ENCODE data around the gene TMEM215.

- TF ChIP-seq, protein P1, sequence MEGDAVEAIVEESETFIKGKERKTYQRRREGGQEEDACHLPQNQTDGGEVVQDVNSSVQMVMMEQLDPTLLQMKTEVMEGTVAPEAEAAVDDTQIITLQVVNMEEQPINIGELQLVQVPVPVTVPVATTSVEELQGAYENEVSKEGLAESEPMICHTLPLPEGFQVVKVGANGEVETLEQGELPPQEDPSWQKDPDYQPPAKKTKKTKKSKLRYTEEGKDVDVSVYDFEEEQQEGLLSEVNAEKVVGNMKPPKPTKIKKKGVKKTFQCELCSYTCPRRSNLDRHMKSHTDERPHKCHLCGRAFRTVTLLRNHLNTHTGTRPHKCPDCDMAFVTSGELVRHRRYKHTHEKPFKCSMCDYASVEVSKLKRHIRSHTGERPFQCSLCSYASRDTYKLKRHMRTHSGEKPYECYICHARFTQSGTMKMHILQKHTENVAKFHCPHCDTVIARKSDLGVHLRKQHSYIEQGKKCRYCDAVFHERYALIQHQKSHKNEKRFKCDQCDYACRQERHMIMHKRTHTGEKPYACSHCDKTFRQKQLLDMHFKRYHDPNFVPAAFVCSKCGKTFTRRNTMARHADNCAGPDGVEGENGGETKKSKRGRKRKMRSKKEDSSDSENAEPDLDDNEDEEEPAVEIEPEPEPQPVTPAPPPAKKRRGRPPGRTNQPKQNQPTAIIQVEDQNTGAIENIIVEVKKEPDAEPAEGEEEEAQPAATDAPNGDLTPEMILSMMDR (IDR thresholded peaks at IDR 0.05): no peak
- no peak for TF ChIP-seq POLR2A (IDR thresholded peaks at IDR 0.05)
Measured at GRCh38 chr9:32741706-32742105, 41.6 kb upstream of the TMEM215 start.

Measured in heart left ventricle (tissue), 13 donors.